Measurements from ENCODE around the gene RASSF3. TPM values are rescaled to one million over a fixed set of nuclear protein-coding genes. Genes with fewer than 3 reads are reported as not detected.
"Not testable (repeated sequence)": the region's sequence is repeated elsewhere in the genome, so short reads cannot be mapped to it uniquely, and the experiment has no call there.

Gene RASSF3
- polyA plus RNA-seq, 5 donors = 26.1 to 39.2 (median 31.2) TPM

DNA sequence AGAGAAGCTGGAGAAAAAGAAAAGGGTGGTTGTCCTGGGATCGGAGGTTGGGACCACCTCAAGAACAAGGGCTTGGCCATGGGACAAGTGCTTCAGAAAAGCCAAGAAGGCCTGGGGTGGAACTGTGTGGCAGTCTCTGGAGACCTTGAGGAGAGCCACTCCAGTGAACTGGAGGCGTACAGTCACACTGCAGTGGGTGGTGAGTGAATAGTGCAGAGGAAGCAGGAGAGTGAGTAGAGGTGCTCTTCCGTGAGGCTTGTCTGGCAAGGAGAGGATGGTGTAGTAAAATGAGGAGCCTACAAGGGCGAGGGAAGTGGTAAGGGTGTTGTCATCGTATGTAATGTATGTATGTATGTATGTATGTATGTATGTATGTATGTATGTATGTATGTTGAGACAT, 20.9 kb downstream of the RASSF3 start:
- no peak for DNase-seq

DNA sequence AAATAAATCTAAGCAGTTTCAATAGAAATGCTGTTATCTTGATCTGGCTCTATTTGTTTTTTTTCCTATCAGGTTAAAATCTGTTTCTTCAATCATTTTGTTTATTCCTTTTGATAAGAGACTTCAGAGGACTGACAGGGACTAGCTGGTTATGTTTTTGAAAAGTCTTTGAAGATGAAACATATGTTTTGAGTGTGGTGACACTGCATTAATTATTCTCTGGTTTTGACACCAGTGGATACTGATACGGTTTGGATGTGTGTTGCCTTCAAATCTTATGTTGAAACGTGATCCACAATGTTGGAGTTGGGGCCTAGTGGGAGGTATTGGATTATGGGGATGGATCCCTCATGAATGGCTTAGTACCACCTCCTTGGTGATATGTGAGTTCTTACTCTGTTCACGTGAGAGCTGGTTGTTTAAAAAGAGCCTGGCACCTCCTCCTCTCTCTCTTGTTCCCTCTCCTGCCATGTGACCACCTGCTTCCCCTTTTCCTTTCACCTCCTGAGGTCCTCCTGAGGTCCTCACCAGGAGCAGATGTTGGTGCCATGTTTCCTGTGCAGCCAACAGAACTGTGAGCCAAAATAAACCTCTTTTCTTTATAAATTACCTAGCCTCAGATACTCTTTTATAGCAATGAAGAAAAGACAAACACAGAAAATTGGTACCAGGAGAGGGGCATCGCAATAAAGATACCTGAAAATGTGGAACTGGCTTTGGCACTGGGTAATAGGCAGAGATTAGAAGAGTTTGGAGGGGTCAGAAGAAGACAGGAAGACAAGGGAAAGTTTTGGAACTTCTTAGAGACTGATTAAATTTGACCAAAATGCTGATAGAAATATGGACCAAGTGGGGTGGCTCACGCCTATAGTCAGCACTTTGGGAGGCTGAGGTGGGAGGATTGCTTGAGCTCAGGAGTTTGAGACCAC, 23.0 kb downstream of the RASSF3 start:
- no peak for DNase-seq

DNA sequence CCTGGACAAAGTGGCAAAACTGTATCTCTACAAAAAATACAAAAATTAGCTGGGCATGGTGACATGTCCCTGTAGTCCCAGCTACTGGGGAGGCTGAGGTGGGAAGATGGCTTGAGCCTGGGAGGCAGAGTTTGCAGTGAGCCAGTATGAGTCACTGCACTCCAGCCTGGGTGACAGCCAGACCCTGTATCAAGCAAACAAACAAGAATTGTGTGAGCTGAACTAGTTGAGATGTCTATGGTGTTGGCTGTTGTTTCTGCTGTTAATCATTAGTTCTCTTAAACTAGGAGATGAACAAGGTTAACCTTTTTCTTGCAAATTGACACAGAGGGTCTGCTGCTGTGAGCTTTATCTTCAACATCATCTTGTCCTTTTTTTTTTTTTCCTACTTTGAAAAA, 23.6 kb downstream of the RASSF3 start:
- DNase-seq = no peak

DNA sequence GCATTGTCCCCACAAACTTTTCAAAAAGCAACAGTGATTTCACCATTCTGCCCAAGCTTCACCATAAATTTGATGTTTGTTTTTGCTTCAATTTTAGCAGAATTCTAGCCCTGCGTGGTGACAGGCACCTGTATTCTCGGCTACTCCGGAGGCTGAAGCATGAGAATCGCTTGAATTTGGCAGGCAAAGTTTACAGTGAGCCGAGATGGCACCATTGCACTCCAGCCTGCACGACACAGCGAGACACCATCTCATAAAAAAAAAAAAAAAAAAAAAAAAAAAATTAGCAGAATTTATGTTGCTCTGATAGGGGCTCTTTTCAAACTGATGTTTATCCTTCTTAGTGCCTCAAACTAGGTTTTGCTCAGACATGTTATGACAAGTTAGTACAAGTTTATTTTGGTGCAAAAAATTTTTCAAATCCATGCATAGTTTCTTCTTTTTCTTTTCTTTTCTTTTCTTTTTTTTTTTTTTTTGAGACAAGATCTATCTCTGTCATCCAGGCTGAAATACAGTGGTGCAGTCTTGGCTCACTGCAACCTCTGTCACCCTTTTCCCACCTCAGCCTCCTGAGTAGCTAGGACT, 24.3 kb downstream of the RASSF3 start:
- DNase-seq = no peak

DNA sequence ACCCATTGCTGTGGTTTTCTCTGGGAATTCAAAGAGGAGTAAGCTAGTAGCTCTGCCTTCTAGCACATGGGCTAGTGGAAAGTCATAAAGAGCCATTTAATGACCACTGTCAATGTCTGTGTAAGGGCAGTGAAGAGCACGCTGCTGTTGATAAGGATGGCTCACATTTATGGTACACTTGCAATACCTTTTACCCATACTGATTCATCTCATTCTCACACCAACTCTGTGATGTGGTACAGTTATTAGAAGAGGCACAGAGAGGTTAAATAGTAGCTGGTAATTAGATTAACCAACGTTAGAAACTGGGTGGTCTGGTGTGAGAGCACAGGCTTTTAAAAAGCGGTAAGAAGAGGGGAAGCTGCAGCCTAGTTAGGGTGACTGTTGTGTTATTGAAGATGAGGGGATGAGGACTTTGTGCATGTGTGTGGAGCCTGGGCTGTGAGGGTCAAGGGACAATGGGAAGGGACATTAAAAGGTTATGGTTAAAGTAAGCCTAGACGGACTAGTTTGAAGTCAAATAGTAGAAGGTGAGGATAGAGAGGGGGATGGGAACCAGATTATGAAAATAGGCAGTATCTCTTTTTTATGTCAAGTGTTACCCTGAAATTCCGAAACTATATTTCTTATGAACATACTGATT, 25.2 kb downstream of the RASSF3 start:
- DNase-seq = no peak

DNA sequence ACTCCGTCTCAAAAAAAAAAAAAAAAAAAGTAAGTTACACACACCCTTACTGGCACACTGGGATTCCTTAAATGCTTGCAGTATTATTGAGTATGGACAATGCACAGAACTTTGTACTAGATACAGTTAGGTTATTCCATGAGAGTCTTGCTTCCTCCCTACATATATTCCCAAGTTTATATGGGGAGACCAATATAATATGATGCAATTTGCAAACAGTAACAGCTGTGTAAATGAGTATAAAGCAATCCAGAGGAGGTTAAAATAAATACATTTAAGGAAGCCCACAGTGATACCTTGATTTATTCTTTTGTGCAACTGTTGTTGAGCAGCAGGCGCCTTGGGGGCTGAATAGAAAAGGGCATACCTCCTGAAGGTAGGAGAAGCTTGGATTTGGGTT, 26.6 kb downstream of the RASSF3 start:
- no peak for DNase-seq

DNA sequence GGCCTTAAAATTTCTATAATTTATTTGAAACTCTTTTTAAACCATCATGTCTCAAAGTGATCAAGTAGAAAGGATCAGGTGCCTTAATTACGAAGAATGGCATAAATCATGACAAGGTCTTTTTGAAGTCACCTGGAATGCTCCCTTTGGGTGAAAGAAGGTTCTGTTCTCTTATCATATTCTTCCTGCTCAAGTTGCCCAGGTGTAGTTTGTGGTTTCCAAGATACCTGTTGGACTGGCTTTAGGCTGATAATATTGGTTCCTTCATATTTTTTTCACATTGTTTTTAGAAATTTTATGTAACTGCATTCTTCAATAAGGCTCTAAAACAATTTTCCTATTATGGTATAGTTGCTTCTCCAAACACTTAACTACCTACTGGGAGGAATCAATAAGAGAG, 29.2 kb downstream of the RASSF3 start:
- DNase-seq = no peak

DNA sequence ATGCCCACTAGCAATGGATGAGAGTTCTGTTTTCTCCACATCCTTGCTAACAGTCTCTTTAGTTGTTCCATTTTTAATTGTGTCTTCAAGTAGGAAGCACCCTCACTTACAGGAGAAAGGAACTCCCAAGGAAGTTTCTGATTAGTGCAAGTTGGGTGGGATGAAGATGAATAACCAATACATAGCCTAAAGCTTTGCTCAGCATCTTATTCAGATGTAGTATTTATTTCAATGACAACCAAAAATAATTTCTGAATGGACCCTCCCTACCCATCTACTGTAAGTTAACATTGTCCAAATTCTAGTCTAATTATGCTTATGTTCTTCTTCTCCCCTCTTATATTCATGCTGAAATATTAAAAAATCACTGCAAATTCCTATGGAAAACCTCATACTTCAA, 36.0 kb downstream of the RASSF3 start:
- DNase-seq = no peak

DNA sequence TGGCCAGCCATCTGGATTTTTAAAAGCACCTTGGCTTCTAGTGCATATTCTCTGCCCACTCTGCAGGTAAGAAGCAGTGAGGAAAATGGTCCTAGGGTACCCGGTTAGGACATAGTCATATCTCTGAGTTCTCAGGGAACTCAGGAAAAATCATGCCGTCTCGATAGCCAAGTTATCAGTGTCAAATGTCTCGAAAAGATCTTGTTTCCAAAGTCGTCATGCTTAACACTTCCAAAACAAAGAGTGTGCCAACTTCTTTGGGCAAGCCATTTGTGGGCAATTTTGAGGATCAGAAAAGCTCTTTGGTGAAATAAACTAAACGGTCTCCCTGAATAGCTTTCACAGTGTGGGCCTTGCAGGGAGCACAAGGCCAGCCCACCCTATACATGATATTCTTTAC, 39.2 kb downstream of the RASSF3 start:
- DNase-seq = no peak

DNA sequence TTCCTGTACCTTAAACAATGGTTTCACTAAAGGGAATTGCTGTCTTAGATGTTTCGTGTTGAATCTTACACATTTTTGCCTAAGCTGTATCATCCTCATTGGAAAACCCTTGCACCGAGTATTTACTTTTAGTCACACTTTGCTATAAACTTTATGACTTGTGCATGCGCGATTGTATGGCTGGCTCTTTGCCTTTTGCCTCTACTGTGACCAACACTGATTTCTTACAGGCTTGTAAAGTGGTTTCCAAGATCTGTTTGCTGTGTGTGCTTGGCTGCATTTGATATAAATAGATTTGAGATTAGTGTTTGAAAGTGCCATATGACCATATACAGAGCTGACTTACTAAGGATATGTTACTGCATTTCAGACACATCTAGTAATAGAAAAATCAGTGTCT, 40.5 kb downstream of the RASSF3 start:
- no peak for DNase-seq

DNA sequence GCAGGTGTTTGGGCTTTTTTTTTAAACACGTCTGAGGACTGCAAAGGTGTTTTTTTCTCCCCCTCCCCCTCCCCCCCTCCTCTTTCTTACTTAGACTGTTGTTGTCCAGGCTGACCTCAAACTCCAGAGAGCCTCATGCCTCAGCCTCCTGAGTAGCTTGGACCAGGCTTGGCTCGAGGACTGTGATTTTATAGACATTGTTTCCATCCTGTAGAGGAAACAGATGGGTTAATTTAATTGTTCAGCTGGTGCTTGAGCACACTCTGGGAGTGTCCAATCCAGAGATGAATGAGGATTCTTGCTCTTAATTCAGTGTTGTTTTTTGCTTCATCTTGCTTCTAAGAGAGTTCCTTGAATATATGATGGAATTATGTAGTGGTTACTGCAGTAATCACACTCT, 42.1 kb downstream of the RASSF3 start:
- no peak for DNase-seq

DNA sequence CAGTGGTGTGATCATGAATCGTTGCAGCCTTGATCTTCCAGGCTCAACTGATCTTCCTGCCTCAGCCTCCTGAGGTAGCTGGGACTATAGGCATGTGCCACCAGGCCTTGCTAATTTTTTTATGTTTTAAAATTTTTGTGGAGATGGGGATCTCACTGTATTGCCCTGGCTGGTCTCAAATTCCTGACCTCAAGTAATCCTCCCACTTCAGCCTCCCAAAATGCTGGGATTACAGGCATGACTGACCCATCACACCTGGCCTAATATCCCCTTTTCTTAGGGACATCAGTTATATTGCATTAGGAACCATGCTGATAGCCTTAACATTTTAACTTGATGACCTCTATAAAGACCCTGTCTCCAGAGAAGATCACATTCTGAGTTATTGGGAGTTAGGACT, 42.8 kb downstream of the RASSF3 start:
- no peak for DNase-seq

DNA sequence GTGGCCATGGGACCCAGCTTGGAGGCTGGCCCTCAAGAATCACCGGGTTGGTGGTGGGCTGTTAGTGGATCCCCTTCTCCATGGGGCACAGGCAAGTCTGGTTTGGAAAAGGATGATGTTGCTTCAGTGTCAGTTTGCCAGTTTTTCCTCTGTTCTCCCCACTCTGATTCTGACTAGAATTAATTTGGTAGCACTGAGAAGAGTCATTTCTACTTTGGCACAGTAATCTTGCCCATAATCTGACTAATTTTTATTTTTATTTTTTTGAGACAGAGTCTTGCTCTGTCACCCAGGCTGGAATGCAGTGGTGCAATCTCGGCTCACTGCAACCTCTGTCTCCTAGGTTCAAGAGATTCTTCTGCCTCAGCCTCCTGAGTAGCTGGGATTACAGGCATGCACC, 43.6 kb downstream of the RASSF3 start:
- not testable (repeated sequence) for DNase-seq

DNA sequence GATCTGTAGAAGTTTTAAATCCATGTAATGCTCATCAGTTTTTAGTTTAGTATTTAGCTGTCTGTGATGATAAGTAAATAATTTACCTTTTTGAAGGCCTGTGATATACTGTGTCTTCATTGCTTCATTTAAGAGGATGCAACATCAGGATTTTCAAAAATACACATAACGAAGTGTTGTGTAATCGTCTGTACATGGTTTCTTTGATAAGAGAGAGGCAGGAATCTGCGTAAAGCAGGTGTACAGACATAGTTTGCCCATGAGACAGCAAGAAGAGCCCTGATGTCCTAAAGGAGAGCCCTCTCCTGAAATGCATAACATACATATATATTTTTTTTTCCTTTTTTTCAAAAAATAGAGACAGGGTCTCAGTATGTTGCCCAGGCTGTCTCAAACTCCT, 44.8 kb downstream of the RASSF3 start:
- no peak for DNase-seq

DNA sequence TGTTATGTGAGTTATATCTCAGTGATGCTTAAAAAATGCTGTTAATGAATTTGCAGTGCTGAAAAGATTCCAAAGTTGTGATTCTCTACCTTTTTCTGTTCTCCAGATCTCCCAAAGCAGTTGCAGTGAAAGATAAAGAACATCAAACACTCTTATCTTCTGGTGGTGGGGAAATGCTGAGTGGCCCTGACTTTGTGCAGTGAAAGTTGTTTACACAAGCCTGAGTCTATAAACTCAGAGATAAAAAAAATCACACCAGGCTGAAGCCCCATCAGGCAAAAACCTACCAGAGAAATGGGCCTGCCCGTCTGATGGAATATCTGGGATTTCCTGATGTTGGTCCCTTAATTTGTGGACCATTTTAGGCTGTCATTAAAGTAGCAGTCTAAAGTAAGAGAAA, 46.1 kb downstream of the RASSF3 start:
- DNase-seq = no peak

DNA sequence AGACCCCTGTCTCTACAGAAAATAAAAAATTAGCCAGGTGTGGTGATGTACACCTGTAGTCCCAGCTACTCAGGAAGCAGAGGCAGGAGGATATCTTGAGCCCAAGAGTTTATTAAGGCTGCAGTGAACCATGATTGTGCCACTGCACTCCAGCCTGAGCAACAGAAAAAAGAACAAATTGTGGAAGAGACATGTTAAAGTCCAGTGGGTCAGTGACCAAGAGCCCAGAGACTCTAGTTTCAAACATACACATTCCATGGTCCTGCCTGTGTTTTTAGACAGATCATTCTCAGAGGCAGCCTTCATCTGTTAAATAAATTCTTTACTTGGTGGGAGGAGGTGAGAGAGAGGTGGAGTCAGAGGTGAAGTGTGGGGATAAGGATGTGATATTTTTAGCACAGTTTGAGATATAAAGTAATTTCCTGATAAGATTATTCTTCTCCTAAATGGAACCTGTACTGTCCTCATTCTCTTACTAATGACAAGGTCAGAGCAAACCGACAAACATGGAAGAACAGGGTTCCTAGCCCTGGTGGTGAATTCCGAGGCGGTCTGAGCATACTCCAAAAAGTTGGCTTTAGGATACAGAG, 48.7 kb downstream of the RASSF3 start:
- no peak for DNase-seq

DNA sequence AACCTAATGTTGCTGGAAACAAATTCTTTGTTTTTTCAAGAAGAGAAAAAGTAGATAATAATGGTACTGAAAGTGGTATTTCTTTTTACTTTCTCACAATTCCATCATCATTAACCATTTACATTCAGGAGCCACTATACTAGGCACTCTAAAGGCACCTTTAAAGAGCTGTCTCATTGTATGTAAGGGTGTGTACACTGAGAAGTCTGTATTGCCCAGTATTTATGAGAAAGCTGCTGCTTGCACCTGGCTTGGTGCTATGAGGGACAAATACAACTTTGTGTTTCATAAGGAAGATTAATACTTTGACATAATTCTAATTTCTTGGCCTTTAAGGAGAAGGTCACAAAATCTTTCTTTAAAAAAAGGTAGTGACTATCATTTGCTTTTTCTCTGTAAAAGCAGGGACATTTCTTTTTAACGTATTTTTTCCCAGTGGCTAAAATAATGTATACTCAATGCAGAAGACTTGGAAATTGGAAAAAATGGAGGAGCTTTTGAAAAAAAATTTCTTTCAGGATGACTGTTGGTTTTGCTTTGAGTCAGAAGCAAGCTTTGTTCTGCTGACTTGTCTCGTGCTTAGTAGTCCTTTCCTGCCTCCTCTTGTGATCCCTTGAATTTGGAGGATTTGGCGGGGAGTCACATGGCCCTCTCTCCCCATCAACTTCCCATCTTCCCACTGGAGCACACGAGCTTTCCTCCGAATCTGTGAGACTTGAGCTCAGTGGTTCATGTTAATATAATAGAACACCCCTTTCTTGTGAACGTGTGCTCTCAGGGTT, 50.1 kb downstream of the RASSF3 start:
- DNase-seq = no peak

DNA sequence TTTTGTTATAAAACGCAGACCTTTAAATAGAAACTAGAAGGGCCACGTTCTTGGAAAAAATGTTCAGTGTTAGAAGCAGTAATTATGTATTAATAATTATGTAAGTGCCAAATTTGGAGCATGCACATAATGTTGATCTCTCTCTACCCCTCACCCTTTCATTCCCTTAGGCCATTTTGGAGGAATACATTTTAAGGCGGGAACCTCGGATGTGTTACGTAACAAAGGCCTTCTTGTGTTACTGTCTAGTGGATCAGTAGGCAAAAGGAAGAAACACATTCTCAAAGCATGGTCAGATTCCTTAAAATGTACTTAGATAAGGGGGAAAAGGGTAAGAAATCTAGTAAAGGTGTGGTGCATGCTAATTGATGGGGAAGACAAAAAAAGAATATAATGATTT, 52.7 kb downstream of the RASSF3 start:
- DNase-seq = no peak

DNA sequence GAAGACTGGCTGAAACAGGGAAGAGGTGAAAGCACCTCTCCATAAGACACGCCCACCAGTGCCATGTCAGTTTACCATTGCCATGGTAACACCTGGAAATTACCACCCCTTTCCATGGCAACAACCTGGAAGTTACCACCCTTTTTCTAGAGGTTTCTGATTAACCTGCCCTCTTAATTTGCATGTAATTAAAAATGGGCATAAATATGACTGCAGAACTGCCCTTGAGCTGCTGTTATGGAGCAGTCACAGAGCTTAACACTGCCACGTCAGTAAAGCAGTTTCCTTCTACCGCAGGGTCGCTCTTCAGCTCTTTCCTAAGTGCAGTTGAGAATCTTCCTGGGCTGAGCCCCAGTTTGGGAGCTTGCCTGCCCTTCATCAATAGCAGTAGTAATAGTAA, 55.2 kb downstream of the RASSF3 start:
- DNase-seq = no peak

DNA sequence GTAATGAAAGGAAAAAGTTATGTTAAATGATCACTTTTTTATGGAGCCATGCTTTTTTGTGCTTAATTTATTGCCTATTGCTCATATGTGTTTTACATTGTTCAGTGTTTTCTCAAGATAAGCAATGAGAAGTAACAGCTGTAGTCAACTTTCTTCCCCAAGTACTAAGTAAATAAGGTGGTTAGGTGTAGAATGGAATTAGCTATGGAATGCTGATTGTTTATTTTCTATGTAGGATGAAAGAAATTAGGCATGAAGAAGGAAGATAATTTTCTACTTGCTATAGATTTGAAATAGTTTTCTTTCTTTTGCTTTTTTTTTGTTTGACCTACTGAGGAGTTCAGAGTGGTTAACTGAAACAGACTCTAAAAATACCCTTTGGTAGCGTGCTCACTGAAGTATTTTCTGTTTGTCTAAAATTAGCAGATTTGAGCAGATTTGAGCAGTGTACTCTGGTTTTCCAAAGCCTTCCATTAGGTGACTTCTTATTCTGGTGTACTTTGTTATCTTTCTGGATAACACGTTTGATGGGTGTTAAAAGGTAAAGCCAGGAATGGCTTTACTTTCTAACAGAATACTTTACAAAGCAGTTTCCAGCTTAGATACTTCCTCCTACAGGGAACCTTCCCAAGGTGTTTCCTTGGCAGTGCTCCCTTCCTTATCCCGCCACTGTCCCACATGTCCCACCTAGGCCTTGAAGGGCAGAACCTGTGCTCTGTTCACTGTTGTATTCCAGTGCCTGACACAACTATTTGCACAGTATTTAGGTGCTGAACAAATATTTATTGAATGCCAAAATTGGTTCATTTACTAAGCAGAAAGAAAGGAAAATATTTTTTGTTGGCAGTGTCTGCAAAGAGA, 56.0 kb downstream of the RASSF3 start:
- no peak for DNase-seq

DNA sequence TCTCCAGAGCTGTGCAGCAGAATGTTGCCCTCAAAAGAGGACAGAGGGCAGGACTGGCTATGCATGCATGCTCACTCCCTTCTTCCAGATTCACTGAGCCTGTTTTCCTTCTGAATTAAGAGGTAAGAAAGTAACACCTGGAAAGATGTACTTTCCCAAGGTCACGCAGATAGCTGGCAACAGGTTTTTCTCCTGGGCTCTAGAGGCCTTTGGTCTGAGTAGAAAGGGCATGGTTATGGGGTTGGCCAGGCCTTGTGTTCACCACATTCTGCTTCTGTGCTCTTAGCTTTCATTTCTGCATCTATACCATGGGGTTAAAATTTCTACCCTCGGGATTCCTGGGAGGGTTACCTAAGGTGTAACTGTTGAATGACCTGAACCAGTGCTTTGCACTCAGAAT, 57.5 kb downstream of the RASSF3 start:
- DNase-seq = no peak

Data from right lung (tissue), 5 donors.